Nephron progenitor cell (in vitro differentiated cells): Measurements from ENCODE around the gene DDX42.

Experiments
- DNase-seq: peaks from one replicate; pipeline ENCODE4 v3.0.0; 2021
- H3K27ac Mint-ChIP-seq: 2 replicates; pipeline ENCODE4 v1.8.0; 2021; ENCODE audit warnings: mild to moderate bottlenecking, moderate library complexity, mixed read lengths
- H3K27me3 Mint-ChIP-seq: 2 replicates; pipeline ENCODE4 v1.8.0; 2021; ENCODE audit warnings: mild to moderate bottlenecking, low read depth, mixed read lengths; ENCODE audit not compliant: poor library complexity
- H3K36me3 Mint-ChIP-seq: 2 replicates; pipeline ENCODE4 v1.8.0; 2021; ENCODE audit warnings: low read depth, mixed read lengths
- H3K4me1 Mint-ChIP-seq: 2 replicates; pipeline ENCODE4 v1.8.0; 2021; ENCODE audit warnings: mixed read lengths
- H3K4me3 Mint-ChIP-seq: 2 replicates; pipeline ENCODE4 v1.8.0; 2021; ENCODE audit warnings: mild to moderate bottlenecking, moderate library complexity, mixed read lengths
- H3K9me3 Mint-ChIP-seq: 2 replicates; pipeline ENCODE4 v1.8.0; 2021; ENCODE audit warnings: mild to moderate bottlenecking, moderate library complexity, mixed read lengths
- CTCF ChIP-seq: fragments of 200-600 bp; sonication (generic); IDR thresholded peaks from 2 replicates; pipeline ENCODE4 v1.5.0; 2021; ENCODE audit warnings: antibody characterized with exemption

Gene DDX42

GRCh38 chr17:63751806-63752205 is 22.2 kb upstream of the DDX42 start:
- TF ChIP-seq CTCF, result no peak
- H3K9me3 Mint-ChIP-seq, result no peaks in the 10 kb centered on the region
- no peak overlapping the region for H3K4me3 Mint-ChIP-seq
- H3K27ac Mint-ChIP-seq, result peak overlapping the region; percentile 13
- H3K27me3 Mint-ChIP-seq, result no peaks in the 10 kb centered on the region
- no peaks in the 10 kb centered on the region for H3K4me1 Mint-ChIP-seq
- no peak for DNase-seq
- peaks cover 69% of the 10 kb centered on the region for H3K36me3 Mint-ChIP-seq

- no peak for DNase-seq
- no peak overlapping the region for H3K4me3 Mint-ChIP-seq
- H3K36me3 Mint-ChIP-seq, result peaks cover 66% of the 10 kb centered on the region
- TF ChIP-seq CTCF, result no peak
- no peaks in the 10 kb centered on the region for H3K9me3 Mint-ChIP-seq
- no peaks in the 10 kb centered on the region for H3K27me3 Mint-ChIP-seq
- H3K27ac Mint-ChIP-seq, result no peak overlapping the region
- no peaks in the 10 kb centered on the region for H3K4me1 Mint-ChIP-seq
These were observed 21.3 kb upstream of the DDX42 start for GRCh38 chr17:63752707-63753106.

GRCh38 chr17:63753215-63753614 is 20.8 kb upstream of the DDX42 start:
- TF ChIP-seq CTCF, result no peak
- H3K4me3 Mint-ChIP-seq, result no peak overlapping the region
- H3K36me3 Mint-ChIP-seq, result peaks cover 70% of the 10 kb centered on the region
- H3K27me3 Mint-ChIP-seq, result no peaks in the 10 kb centered on the region
- H3K9me3 Mint-ChIP-seq, result no peaks in the 10 kb centered on the region
- H3K27ac Mint-ChIP-seq, result no peak overlapping the region
- DNase-seq, result no peak
- no peaks in the 10 kb centered on the region for H3K4me1 Mint-ChIP-seq

GRCh38 chr17:63754046-63754445 is 19.9 kb upstream of the DDX42 start:
- Mint-ChIP-seq H3K27me3 (no peaks in the 10 kb centered on the region), H3K4me1 (no peaks in the 10 kb centered on the region), H3K4me3 (no peak overlapping the region), H3K36me3 (peaks cover 70% of the 10 kb centered on the region), H3K9me3 (no peaks in the 10 kb centered on the region), H3K27ac (no peak overlapping the region)
- DNase-seq, result no peak
- no peak for TF ChIP-seq CTCF

- H3K36me3 Mint-ChIP-seq, result peaks cover 63% of the 10 kb centered on the region
- H3K4me1 Mint-ChIP-seq, result no peaks in the 10 kb centered on the region
- TF ChIP-seq CTCF, result no peak
- DNase-seq, result no peak
- no peak overlapping the region for H3K4me3 Mint-ChIP-seq
- H3K27me3 Mint-ChIP-seq, result no peaks in the 10 kb centered on the region
- no peaks in the 10 kb centered on the region for H3K9me3 Mint-ChIP-seq
- no peak overlapping the region for H3K27ac Mint-ChIP-seq
These were observed 15.5 kb upstream of the DDX42 start for GRCh38 chr17:63758428-63758827.

- Mint-ChIP-seq H3K27me3 (no peaks in the 10 kb centered on the region), H3K36me3 (peaks cover 68% of the 10 kb centered on the region), H3K4me1 (no peaks in the 10 kb centered on the region), H3K4me3 (no peak overlapping the region), H3K27ac (no peak overlapping the region), H3K9me3 (no peaks in the 10 kb centered on the region)
- DNase-seq, result no peak
- no peak for TF ChIP-seq CTCF
These were observed 13.0 kb upstream of the DDX42 start for GRCh38 chr17:63760771-63761539.
